DMS53 treated with DMSO at 0.1 percent for 48 hours (cell line): ENCODE data around the gene OR10H5.
"Not testable (repeated sequence)": the region's sequence is repeated elsewhere in the genome, so short reads cannot be mapped to it uniquely, and the experiment has no call there.

Source experiments
- DNase-seq: peaks from one replicate; lab custom pipeline; 2025; ENCODE audit not compliant: unreplicated experiment; lab: John Stamatoyannopoulos, UW

Gene OR10H5

GRCh38 chr19:15843203-15843893 lies 55.9 kb downstream of the OR10H5 start:
- no peak for DNase-seq

DNA sequence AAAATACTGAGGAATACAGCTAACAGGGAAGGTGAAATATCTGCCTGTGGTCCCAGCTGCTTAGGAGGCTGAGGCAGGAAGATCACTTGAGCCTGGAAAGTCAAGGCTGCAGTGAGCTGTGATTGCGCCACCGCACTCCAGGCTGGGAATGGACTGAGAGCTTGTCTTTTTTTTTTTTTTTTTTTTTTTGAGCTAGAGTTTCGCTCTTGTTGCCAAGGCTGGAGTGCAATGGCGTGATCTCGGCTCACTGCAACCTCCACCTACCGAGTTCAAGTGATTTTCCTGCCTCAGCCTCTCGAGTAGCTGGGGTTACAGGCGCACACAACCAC lies 56.4 kb downstream of the OR10H5 start:
- DNase-seq: not testable (repeated sequence)

DNA sequence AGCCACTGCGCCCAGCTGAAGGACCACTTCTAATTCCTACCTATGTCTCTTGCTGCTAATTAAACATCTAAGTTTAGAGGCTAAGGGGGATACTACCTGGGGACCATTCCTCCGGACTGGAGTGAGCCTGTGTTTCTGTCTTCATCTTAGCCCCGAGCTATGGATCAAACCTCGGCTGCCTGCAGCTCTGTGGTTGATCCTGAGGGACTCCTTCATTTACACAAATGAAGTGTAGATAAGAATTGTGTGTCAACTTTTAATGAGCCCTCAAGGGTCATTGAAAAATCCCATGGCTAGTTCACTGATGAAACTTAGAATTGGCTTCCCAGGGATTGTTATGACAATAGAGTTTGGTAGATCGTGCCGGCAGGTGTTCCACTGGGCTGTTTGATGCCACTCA lies 59.5 kb downstream of the OR10H5 start:
- no peak for DNase-seq

- no peak for DNase-seq
Observed at GRCh38 chr19:15850385-15850784, 62.9 kb downstream of the OR10H5 start.
